Mesendoderm (in vitro differentiated cells): Measurements from ENCODE around the gene CHST13.
A peak's percentile ranks its signal among the peaks of the same experiment; 100 is the strongest.

Source experiments
- DNase-seq: peaks from one replicate; pipeline ENCODE4 v3.0.0; 2013
- H2AK5ac ChIP-seq: 2 replicates; pipeline ENCODE4 v1.6.1; 2013; ENCODE audit warnings: low read length, inconsistent platforms
- H2BK120ac ChIP-seq: 2 replicates; pipeline ENCODE4 v1.6.1; 2013; ENCODE audit warnings: low read depth, mild to moderate bottlenecking, low read length, moderate library complexity, mixed read lengths
- H2BK15ac ChIP-seq: replicated peaks from 2 replicates; pipeline ENCODE4 v1.6.1; 2013; ENCODE audit warnings: low read depth, mild to moderate bottlenecking, moderate library complexity
- H2BK5ac ChIP-seq: 2 replicates; pipeline ENCODE4 v1.6.1; 2013; ENCODE audit warnings: low read length, inconsistent platforms
- H3K18ac ChIP-seq: 2 replicates; pipeline ENCODE4 v1.6.1; 2013; ENCODE audit warnings: mild to moderate bottlenecking, low read length, mixed read lengths
- H3K23ac ChIP-seq: one replicate; pipeline ENCODE4 v1.6.1; 2013; ENCODE audit warnings: low read length
- H3K27ac ChIP-seq: 2 replicates; pipeline ENCODE4 v1.5.1; 2013; ENCODE audit warnings: low read depth, mild to moderate bottlenecking, inconsistent platforms, low read length, moderate library complexity
- H3K27me3 ChIP-seq: 2 replicates; pipeline ENCODE4 v1.6.1; 2013; ENCODE audit warnings: low read length, control low read depth, mild to moderate bottlenecking, inconsistent platforms; ENCODE audit not compliant: insufficient read depth, poor library complexity
- H3K36me3 ChIP-seq: 2 replicates; pipeline ENCODE4 v1.6.1; 2013; ENCODE audit warnings: low read length, inconsistent platforms; ENCODE audit not compliant: control insufficient read depth, insufficient read depth
- H3K4ac ChIP-seq: one replicate; pipeline ENCODE4 v1.6.1; 2013; ENCODE audit warnings: low read depth, mild to moderate bottlenecking, low read length, moderate library complexity
- H3K4me1 ChIP-seq: 2 replicates; pipeline ENCODE4 v1.6.1; 2013; ENCODE audit warnings: low read depth, low read length, inconsistent platforms; ENCODE audit not compliant: control insufficient read depth
- H3K4me2 ChIP-seq: 2 replicates; pipeline ENCODE4 v1.6.1; 2013; ENCODE audit warnings: low read length
- H3K4me3 ChIP-seq: 2 replicates; pipeline ENCODE4 v1.5.1; 2013; ENCODE audit warnings: mild to moderate bottlenecking, low read length
- H3K56ac ChIP-seq: one replicate; pipeline ENCODE4 v1.6.1; 2013; ENCODE audit warnings: low read length
- H3K79me1 ChIP-seq: 2 replicates; pipeline ENCODE4 v1.6.1; 2013; ENCODE audit warnings: low read length, inconsistent platforms
- H3K79me2 ChIP-seq: 2 replicates; pipeline ENCODE4 v1.6.1; 2013; ENCODE audit warnings: mild to moderate bottlenecking, low read length; ENCODE audit not compliant: control insufficient read depth, insufficient read depth
- H3K9ac ChIP-seq: 2 replicates; pipeline ENCODE4 v1.6.1; 2013; ENCODE audit warnings: low read length, inconsistent platforms
- H4K5ac ChIP-seq: one replicate; pipeline ENCODE4 v1.6.1; 2013; ENCODE audit warnings: low read length
- H4K8ac ChIP-seq: one replicate; pipeline ENCODE4 v1.6.1; 2013; ENCODE audit warnings: low read depth, mild to moderate bottlenecking, control low read depth, low read length, moderate library complexity
- WGBS: extraction: QIAGEN DNeasy Blood & Tissue Kit; methylation state at CpG from one replicate; pipeline ENCODE4 v1.1.7; 2013; ENCODE audit warnings: low lambda C conversion rate, missing lambda C conversion rate; ENCODE audit not compliant: insufficient coverage; ENCODE audit errors: extremely low coverage; 5-methylcytosine and 5-hydroxymethylcytosine counted together

The CHST13 gene

DNA sequence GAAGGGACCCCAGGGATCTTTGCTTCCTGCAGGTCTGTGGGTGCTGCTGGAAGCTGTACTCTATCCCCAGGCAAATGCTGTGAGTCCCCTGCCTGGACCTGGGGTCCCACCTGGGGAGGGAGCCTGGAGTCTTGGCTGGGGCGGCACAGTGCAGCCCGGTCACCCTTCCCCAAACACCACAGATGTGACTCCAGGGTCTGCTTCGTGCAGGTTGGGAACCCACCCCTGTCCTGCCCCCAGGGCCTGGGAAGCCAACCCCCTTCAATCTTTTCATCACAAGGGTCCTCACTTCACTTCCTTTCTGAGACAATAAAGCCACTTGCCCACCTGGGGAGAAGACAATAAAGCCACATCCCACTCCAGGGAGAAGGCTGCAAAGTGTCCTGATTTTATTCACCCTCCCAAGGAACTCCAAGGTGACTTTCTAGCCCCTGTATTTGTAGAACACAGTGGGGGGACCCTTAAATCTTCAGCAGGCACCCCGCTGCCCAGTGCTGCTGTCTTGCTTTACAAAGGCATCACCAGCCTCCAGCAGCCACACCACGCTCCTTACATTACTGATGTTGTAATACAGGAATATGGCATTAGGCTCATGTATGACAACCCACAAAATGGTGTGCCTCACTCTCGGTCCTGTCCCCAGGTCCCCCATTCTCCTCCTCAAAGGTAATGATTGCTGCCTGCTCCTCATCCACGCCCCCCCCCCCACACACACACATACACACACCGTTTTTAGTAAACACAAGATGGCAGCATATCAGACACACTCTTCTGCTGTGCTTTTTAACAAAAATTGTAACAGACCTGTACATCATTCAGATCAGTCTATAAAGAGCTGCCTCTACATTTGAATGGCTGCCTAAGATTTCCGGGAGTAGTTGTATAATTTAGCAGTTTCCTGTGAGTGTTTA lies 24.9 kb downstream of the CHST13 start:
- Histone ChIP-seq H3K9ac (no peak overlapping the region), H3K4me2 (no peak overlapping the region), H3K4me3 (no peak overlapping the region), H3K79me2 (no peaks in the 10 kb centered on the region), H3K36me3 (no peaks in the 10 kb centered on the region), H3K27me3 (no peaks in the 10 kb centered on the region), H4K8ac (no peak overlapping the region), H3K23ac (no peak overlapping the region), H3K18ac (no peak overlapping the region), H3K4me1 (peaks cover 3% of the 10 kb centered on the region), H2AK5ac (no peak overlapping the region), H2BK5ac (no peak overlapping the region), H2BK15ac (no peak overlapping the region), H4K5ac (no peak overlapping the region), H3K56ac (no peak overlapping the region), H3K79me1 (no peaks in the 10 kb centered on the region), H2BK120ac (no peak overlapping the region), H3K27ac (no peak overlapping the region), H3K4ac (no peak overlapping the region)
- no CpG with 5 or more reads among the region's 9 CpGs for WGBS
- peak; percentile 25 for DNase-seq

DNA sequence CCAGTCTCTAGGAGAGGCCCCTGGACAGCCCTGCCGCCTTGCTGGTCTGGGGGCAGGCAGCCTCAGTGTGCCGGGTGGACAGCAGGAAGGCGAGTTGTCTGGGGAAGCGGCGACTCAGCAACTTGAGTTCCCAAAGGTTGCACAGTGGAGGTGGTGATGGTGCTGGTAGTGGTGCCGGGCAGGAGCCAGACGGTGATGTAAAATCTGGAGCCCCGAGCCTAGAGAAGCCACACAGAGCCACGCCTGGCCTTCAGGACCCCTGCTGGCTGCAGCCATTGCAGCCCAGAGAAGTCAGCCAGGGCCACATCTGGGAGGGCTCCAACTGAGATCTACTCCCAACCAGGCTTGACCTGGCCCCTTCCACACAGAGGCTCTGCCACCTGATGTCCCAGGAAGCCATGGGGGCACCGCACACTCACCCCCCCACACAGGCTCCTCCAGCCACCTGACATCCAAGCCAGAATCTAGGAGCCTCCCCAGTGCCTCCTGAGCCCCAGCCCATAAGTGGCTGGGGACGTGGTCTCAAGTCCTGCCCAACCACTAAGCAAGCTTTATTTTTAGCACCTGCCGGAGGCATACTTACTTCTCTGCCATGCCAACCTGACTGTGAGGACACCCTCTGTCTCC lies 26.0 kb downstream of the CHST13 start:
- WGBS, result no CpG with 5 or more reads among the region's 12 CpGs
- Histone ChIP-seq H2BK5ac (no peak overlapping the region), H2BK15ac (no peak overlapping the region), H4K8ac (no peak overlapping the region), H3K27me3 (no peaks in the 10 kb centered on the region), H3K9ac (no peak overlapping the region), H3K18ac (no peak overlapping the region), H3K27ac (no peak overlapping the region), H3K23ac (no peak overlapping the region), H2AK5ac (no peak overlapping the region), H3K4me3 (no peak overlapping the region), H3K79me1 (no peaks in the 10 kb centered on the region), H4K5ac (no peak overlapping the region), H3K79me2 (no peaks in the 10 kb centered on the region), H2BK120ac (no peak overlapping the region), H3K56ac (peak overlapping the region; percentile 22), H3K4ac (no peak overlapping the region), H3K4me1 (peaks cover 3% of the 10 kb centered on the region), H3K36me3 (no peaks in the 10 kb centered on the region), H3K4me2 (no peak overlapping the region)
- no peak for DNase-seq

DNA sequence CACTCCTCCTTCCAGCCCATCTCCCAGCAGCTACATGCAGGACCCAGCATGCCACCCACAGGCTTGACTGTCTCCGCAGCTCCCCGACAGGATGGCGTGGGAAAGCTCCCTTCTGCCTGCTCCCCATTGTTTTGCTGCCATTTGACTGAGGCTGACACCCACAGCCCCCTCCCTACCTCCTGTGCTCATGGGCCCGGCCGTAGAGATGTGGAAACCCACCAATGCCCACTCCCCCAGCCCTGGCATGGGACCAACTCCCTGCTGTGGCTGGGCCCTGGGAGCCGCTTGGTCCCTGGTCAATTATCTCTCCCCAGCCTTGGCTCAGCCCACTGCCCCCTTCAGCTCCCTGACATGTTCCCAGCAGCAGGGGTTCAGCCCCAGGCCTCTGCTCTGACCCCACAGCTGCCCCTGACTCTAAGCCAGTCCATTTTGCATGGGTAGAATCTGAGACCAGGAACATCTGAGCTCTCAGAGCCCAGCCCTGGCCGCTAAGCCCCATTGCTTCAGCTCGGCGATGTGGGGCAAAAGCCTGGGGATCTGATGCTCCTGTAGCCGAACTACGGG lies 26.6 kb downstream of the CHST13 start:
- H3K18ac ChIP-seq, result no peak overlapping the region
- H3K4me1 ChIP-seq, result peaks cover 3% of the 10 kb centered on the region
- no peak overlapping the region for H2AK5ac ChIP-seq
- no peaks in the 10 kb centered on the region for H3K79me2 ChIP-seq
- DNase-seq, result no peak
- H4K5ac ChIP-seq, result no peak overlapping the region
- no peak overlapping the region for H4K8ac ChIP-seq
- no peak overlapping the region for H3K9ac ChIP-seq
- no peaks in the 10 kb centered on the region for H3K36me3 ChIP-seq
- no peak overlapping the region for H3K4me3 ChIP-seq
- WGBS, result no CpG with 5 or more reads among the region's 11 CpGs
- H3K27ac ChIP-seq, result no peak overlapping the region
- H3K4ac ChIP-seq, result no peak overlapping the region
- H3K4me2 ChIP-seq, result no peak overlapping the region
- H3K27me3 ChIP-seq, result no peaks in the 10 kb centered on the region
- no peak overlapping the region for H2BK5ac ChIP-seq
- no peak overlapping the region for H3K23ac ChIP-seq
- no peak overlapping the region for H2BK15ac ChIP-seq
- no peak overlapping the region for H3K56ac ChIP-seq
- H2BK120ac ChIP-seq, result no peak overlapping the region
- no peaks in the 10 kb centered on the region for H3K79me1 ChIP-seq

DNA sequence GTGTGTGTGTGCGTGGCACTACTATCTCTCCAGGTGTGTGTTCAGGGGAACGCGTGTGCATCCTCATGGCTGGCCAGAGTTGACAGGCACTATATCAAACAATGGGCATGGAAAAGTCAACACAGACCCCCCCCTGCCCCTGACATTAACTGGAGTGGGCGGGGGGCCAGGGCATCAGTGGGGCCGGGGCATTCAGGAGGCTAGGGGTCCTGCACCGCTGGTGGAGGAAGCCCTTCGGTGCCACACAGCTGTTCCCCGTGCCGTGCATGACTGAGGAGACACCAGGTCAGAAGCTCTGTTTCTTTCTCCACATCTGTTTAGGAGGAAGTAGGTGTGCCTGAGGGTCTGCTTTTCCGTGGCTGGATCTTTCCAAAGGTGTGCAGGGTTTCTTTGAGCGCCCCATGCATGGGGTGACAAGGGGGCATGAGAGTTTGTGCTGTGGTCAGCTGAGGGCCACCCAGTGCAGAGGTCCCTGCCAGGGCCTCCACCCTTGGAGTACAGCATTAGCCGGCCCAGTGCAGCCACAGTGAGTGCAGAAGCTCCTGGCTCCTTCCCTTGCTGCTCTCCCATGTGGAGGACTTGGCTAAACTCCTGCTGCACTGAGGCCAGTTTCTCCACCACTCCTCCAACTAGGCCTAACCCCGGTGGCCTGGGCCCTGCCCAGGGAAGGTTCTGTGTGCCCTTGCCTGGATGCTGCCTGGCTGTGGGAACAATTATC lies 27.3 kb downstream of the CHST13 start:
- WGBS, result no CpG with 5 or more reads among the region's 13 CpGs
- H3K79me1 ChIP-seq, result no peaks in the 10 kb centered on the region
- no peaks in the 10 kb centered on the region for H3K36me3 ChIP-seq
- no peaks in the 10 kb centered on the region for H3K79me2 ChIP-seq
- H2AK5ac ChIP-seq, result no peak overlapping the region
- no peak overlapping the region for H2BK15ac ChIP-seq
- no peak overlapping the region for H3K4me3 ChIP-seq
- DNase-seq, result no peak
- no peak overlapping the region for H4K5ac ChIP-seq
- H3K4ac ChIP-seq, result no peak overlapping the region
- H4K8ac ChIP-seq, result no peak overlapping the region
- H3K23ac ChIP-seq, result no peak overlapping the region
- H3K9ac ChIP-seq, result no peak overlapping the region
- H3K27me3 ChIP-seq, result no peaks in the 10 kb centered on the region
- no peak overlapping the region for H3K4me2 ChIP-seq
- H3K18ac ChIP-seq, result no peak overlapping the region
- no peak overlapping the region for H3K27ac ChIP-seq
- peaks cover 3% of the 10 kb centered on the region for H3K4me1 ChIP-seq
- no peak overlapping the region for H2BK5ac ChIP-seq
- H2BK120ac ChIP-seq, result no peak overlapping the region
- no peak overlapping the region for H3K56ac ChIP-seq

DNA sequence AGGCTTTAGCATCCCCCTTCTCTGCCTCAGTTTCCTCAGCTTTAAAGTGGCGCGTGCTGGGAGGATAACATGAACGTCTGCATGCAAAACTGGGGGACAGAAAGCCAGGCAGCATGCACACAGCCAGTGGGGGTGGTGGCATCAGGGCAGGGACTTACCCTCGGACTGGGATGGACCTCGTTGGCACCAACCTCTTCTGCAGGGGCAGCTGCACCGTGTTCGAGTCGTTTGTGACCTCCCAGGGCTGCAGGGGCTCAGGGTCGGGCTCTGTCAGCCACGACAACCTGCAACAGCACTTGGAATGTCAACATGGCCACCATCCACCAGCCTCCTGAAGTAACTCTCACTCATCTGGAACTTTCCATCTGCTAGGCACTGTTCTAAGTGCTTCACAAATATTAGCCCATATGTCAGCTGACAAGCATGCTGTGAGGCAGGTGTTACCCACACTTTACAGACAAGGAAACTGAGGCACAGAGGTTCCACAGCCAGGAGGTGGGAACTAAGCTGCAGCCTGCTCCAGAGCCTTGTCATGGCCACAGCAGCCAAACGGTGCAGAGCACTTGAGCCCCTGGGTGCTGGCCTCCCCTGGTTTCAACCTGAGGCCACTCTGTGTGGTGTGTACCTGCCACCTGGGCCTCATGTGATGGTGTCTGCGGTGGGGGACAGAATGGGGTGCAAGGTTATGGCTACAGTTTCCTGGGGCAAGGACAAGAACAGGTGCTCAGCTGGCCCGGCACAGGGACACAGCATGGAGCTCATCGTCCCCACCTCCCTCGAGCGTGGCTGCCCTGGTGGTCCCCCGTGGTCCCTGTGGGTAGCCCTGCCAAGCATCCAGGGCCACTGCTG lies 28.1 kb downstream of the CHST13 start:
- H3K36me3 ChIP-seq, result no peaks in the 10 kb centered on the region
- H3K4me1 ChIP-seq, result peaks cover 3% of the 10 kb centered on the region
- WGBS, result no CpG with 5 or more reads among the region's 17 CpGs
- no peak overlapping the region for H2BK5ac ChIP-seq
- H3K4ac ChIP-seq, result no peak overlapping the region
- no peaks in the 10 kb centered on the region for H3K27me3 ChIP-seq
- H3K79me2 ChIP-seq, result no peaks in the 10 kb centered on the region
- H3K4me3 ChIP-seq, result no peak overlapping the region
- H3K9ac ChIP-seq, result no peak overlapping the region
- H3K4me2 ChIP-seq, result no peak overlapping the region
- no peak overlapping the region for H2BK120ac ChIP-seq
- no peaks in the 10 kb centered on the region for H3K79me1 ChIP-seq
- no peak overlapping the region for H2AK5ac ChIP-seq
- H3K27ac ChIP-seq, result no peak overlapping the region
- no peak overlapping the region for H3K18ac ChIP-seq
- no peak overlapping the region for H2BK15ac ChIP-seq
- no peak overlapping the region for H4K8ac ChIP-seq
- no peak for DNase-seq
- H3K56ac ChIP-seq, result no peak overlapping the region
- no peak overlapping the region for H4K5ac ChIP-seq
- H3K23ac ChIP-seq, result no peak overlapping the region
